Psoas muscle (tissue), 8 donors: ENCODE measurements around the gene FBXL20. TPM values are rescaled to one million over a fixed set of nuclear protein-coding genes. Genes with fewer than 3 reads are reported as not detected.
A peak's percentile ranks its signal among the peaks of the same experiment; 100 is the strongest.

Experiments used
- ATAC-seq, 4 donors: fragments of 200-7000 bp; cut with Tn5 transposase; one replicate each; pipeline ENCODE4 v1.9.1; 2020; ENCODE audit warnings: moderate library complexity in 3 of 4, mild to moderate bottlenecking in 2 of 4
- DNase-seq, 2 donors: peaks; one replicate each; pipeline ENCODE4 v3.0.0-alpha.2; 2020
- H3K27ac ChIP-seq: fragments of 200-600 bp; one replicate; pipeline ENCODE4 v1.8.0; 2022
- H3K27me3 ChIP-seq, 3 donors: fragments of 200-600 bp in 1 of 3; one replicate each; pipeline versions ENCODE4 v1.6.1 to v1.8.0; 2013 to 2022; ENCODE audit warnings: low read length in 2 of 3, mild to moderate bottlenecking in 2 of 3, moderate library complexity in 1 of 3; ENCODE audit not compliant: insufficient read depth in 3 of 3
- H3K36me3 ChIP-seq, 2 donors: fragments of 200-600 bp in 1 of 2; one replicate each; pipeline versions ENCODE4 v1.6.1 to v1.8.0; 2013 to 2022; ENCODE audit warnings: low read depth in 1 of 2, mild to moderate bottlenecking in 1 of 2, moderate library complexity in 1 of 2; ENCODE audit not compliant: insufficient read depth in 1 of 2
- H3K4me1 ChIP-seq: fragments of 200-600 bp; one replicate; pipeline ENCODE4 v1.8.0; 2022
- H3K4me3 ChIP-seq: fragments of 200-600 bp; one replicate; pipeline ENCODE4 v1.8.0; 2022; ENCODE audit warnings: mild to moderate bottlenecking
- H3K9me3 ChIP-seq: fragments of 200-600 bp; one replicate; pipeline ENCODE4 v1.8.0; 2022
- WGBS, 3 donors: extraction: QIAGEN DNeasy Blood & Tissue Kit; methylation state at CpG; one replicate each; pipeline versions ENCODE4 v1.1.6 to v1.1.7; 2013; 5-methylcytosine and 5-hydroxymethylcytosine counted together
- intact Hi-C, 2 donors: fragments of 100-400 bp; cut with DNase I; formaldehyde crosslinking; loops; one replicate each; pipeline versions ENCODE4 v1.11.0 to v1.14.2; 2022
- polyA plus RNA-seq, 3 donors: library from polyadenylated mRNA; stranded (reverse); fragments of 200-250 nt; gene quantifications; one replicate each; pipeline ENCODE4 v1.2.3, GENCODE V29; 2013
- total RNA-seq, 4 donors: library from RNA; stranded (reverse); fragmentation: NEBNext Ultra II Directional in 2 of 4; extraction: Animal tissue kit (Norgen Biotek cat#: 25700) in 2 of 4; gene quantifications; one replicate each; pipeline versions ENCODE4 v1.2.1 to v1.2.4, GENCODE V29; 2021 to 2023
- TF ChIP-seq, protein P1 (sequence below): fragments of 200-600 bp; IDR thresholded peaks from one replicate; pipeline ENCODE4 v1.8.0; 2022; ENCODE audit warnings: antibody characterized with exemption
- donor health status: healthy with polysubstance abuse.
- donor health status: DM: no; HTN: no; CAD: no; lungs with moderate emphysema.
- donor health status: Bipolar disorder and iron deficiency.
- donor health status: healthy.
- donor health status: DM: yes; HTN: yes; CAD: no.
- donor health status: DM: no; HTN: no; CAD: no.
- donor health status: DM: no; HTN: no; CAD: no.
- donor health status: DM: yes; HTN: yes; CAD: no.

The FBXL20 gene
- total and polyA plus RNA-seq, 7 donors: 0.89 to 8.7 (median 8.0) TPM

DNA sequence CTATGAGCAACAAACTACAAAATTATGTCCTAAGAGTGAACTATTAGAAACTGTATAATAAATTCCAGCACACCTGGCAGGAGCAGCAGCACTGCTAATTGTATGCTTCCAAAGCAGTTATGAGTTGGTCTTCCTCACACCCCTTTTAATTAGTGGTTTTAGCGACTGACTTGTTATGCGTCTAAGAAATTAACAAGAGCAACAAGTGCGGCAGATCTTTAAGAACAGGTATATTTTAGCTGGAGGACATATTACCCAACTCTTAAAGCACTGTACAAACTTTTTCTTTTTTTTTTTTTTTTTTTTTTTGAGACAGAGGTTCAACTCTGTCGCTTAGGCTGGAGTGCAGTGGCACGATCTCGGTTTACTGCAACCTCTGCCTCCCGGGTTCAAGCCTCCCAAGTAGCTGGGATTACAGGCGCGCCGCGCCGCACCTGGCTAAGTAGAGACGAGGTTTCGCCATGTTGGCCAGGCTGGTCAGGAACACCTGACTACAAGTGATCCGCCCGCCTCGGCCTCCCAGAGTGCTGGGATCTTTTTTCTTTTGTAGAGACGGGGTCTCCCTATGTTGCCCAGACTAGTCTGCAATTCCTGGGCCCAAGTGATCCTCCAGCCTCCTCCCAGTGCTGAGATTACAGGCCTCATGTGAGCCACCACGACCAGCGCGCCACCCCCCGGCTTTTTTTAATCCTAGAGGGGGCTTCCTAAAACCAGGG is 1.6 kb upstream of the FBXL20 start:
- intact Hi-C loops: loop anchor here (5.0 to 10.0 kb wide), 2 partner anchors 59 to 128 kb away; partner anchors contain the start of gene CDK12 (in 1 of the 2)
- Histone ChIP-seq H3K4me3 (no peak overlapping the region), H3K9me3 (no peaks in the 10 kb centered on the region), H3K4me1 (peaks cover 23% of the 10 kb centered on the region), H3K27me3 (no peaks in the 10 kb centered on the region), H3K27ac (no peak overlapping the region), H3K36me3 (peaks cover 5 to 32% of the 10 kb centered on the region in 2 donors)
- DNase-seq (no peak), ATAC-seq (no peak)
- TF ChIP-seq, protein P1, sequence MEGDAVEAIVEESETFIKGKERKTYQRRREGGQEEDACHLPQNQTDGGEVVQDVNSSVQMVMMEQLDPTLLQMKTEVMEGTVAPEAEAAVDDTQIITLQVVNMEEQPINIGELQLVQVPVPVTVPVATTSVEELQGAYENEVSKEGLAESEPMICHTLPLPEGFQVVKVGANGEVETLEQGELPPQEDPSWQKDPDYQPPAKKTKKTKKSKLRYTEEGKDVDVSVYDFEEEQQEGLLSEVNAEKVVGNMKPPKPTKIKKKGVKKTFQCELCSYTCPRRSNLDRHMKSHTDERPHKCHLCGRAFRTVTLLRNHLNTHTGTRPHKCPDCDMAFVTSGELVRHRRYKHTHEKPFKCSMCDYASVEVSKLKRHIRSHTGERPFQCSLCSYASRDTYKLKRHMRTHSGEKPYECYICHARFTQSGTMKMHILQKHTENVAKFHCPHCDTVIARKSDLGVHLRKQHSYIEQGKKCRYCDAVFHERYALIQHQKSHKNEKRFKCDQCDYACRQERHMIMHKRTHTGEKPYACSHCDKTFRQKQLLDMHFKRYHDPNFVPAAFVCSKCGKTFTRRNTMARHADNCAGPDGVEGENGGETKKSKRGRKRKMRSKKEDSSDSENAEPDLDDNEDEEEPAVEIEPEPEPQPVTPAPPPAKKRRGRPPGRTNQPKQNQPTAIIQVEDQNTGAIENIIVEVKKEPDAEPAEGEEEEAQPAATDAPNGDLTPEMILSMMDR: no peak
- WGBS, 3 donors: 50 to 57% (median 53%) methylated on average over 22 of the region's 22 CpGs

DNA sequence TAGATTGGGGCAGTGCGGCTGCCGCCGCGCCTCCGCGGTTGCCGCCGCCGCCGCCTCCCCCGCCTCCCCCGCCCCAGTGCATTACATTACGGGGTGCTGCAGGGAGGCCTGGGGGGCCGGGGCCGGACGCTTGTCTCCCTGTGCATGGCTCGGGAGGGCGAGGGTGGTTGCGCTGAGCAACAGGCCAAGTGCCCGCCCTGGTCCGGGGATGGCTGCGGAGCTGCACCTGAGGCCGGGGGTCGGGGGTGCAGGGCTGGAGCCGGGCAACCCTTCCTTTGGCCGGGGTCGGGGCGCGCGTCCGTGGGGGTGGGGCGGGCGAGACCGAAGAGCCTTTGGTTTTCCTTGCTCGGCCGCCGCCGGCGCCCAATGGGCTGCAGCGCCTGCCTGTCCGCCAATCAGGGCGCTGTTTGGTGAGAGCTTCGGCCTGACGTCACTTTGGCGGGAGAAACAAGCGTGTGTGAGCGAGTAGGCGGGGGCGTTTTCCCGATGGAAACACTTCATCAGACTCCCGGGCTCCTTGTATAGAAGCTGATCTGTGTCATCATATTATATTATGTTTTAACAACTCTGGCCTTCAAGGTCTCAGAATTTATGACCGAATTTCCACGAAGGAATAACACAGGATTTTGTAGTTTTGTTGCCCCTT is 941 bp upstream of the FBXL20 start:
- DNase-seq: peak; percentile 93 to 95
- TF ChIP-seq, protein P1: no peak
- no peaks in the 10 kb centered on the region for H3K27me3 ChIP-seq
- H3K4me3 ChIP-seq: peak overlapping the region; percentile 81
- H3K4me1 ChIP-seq: peaks cover 24% of the 10 kb centered on the region
- ATAC-seq: peak; percentile 86 to 91 (median 88)
- H3K36me3 ChIP-seq: peaks cover 0 to 25% of the 10 kb centered on the region in 2 donors
- peak overlapping the region; percentile 84 for H3K27ac ChIP-seq
- H3K9me3 ChIP-seq: no peaks in the 10 kb centered on the region
- intact Hi-C loops: loop anchor here (5.0 to 10.0 kb wide), 2 partner anchors 60 to 128 kb away; partner anchors contain the start of gene CDK12 (in 1 of the 2)
- 0 to 1% (median 1%) methylated on average over 36 to 53 of the region's 53 CpGs for WGBS, 3 donors

DNA sequence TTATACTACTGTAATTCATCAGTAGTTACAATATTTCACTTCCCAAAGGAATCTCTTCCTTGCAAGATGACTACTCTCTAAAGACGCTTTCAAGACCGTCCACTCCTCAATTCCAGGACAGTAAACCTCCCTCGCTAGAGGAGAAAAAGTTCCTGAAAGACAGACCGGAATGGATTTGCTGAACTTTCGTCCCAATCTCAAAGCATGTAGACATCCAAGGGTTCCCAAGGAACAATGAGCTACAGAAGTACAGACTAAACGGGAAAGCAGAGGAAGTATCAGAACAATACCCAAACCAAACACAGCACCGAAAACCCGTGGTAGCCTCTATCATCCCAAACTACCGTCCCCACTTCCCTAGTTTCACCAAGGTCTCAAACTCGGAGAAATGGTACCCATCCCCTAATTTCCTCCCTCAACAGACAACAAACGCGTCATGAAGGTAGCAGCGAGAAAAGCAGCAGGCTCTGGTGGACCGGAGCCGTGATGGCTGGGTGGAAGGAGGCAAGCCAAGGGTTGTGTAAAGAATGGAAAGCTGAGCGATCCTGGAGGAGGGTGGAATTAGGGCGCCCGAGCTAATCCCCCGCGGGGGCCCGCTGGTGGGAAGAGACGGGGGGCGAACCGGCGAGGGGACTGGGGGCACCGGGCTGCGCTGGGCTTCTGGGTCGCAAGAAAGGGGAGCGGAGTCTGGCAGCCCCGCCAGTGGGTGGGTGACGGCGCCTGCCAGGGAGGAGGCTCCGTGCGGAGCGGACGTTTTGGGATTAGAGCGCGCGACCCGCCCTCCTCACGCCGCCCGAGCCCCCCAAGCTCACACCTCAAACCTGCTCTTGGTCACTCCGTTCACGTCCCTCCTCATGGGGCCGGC is 647 bp downstream of the FBXL20 start:
- no peaks in the 10 kb centered on the region for H3K9me3 ChIP-seq
- H3K27me3 ChIP-seq: no peaks in the 10 kb centered on the region
- DNase-seq (peak in 1 of 2 donors; percentile 70), ATAC-seq (peak in 3 of 4 donors; percentile 3 to 40 (median 17))
- peak overlapping the region; percentile 84 for H3K27ac ChIP-seq
- peaks cover 0 to 9% of the 10 kb centered on the region in 2 donors for H3K36me3 ChIP-seq
- peaks cover 24% of the 10 kb centered on the region for H3K4me1 ChIP-seq
- TF ChIP-seq, protein P1: no peak
- intact Hi-C loops: loop anchor here (5.0 to 10.0 kb wide), 2 partner anchors 62 to 126 kb away; partner anchors contain the start of gene CDK12 (in 1 of the 2)
- peak overlapping the region; percentile 81 for H3K4me3 ChIP-seq
- 1 to 2% (median 2%) methylated on average over 25 to 46 of the region's 46 CpGs for WGBS, 3 donors

DNA sequence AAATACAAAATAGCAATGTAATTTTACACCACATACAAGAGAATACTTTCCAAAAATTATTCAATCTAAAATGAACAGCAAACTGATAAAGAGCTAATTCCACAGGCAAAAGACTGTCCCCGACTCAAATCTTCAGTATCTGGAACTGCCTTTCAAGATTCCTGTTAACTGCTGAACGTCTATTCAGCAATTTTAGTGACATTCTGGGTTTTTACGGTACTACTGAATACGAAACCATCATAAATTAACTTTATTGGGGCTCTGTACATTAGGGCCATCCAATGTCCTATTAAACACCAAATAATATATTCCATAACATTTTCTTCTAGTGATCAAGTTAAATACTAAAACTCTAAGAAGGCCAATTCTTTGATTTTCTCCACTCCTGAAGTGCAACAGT is 1.6 kb downstream of the FBXL20 start:
- 37 to 54% (median 44%) methylated on average over 4 of the region's 4 CpGs for WGBS, 3 donors
- H3K9me3 ChIP-seq: no peaks in the 10 kb centered on the region
- TF ChIP-seq, protein P1: no peak
- H3K4me3 ChIP-seq: peak overlapping the region; percentile 81
- H3K27me3 ChIP-seq: no peaks in the 10 kb centered on the region
- no peaks in the 10 kb centered on the region for H3K36me3 ChIP-seq
- intact Hi-C loops: loop anchor here (5.0 to 10.0 kb wide), 3 partner anchors 63 to 127 kb away; partner anchors contain the start of gene CDK12 (in 1 of the 2)
- H3K27ac ChIP-seq: peak overlapping the region; percentile 84
- DNase-seq: no peak
- H3K4me1 ChIP-seq: peaks cover 28% of the 10 kb centered on the region
- ATAC-seq: no peak
